HUES48 (cell line): ENCODE results near the gene CBR3.
"Not testable (repeated sequence)": the region's sequence is repeated elsewhere in the genome, so short reads cannot be mapped to it uniquely, and the experiment has no call there.

Experiments
- H3K27ac ChIP-seq: one replicate; pipeline ENCODE4 v1.7.0; 2013; ENCODE audit warnings: low read depth, low read length, inconsistent platforms
- H3K27me3 ChIP-seq: 2 replicates; pipeline ENCODE4 v1.6.1; 2013; ENCODE audit warnings: mild to moderate bottlenecking, low read length; ENCODE audit not compliant: control insufficient read depth, insufficient read depth
- H3K36me3 ChIP-seq: 2 replicates; pipeline ENCODE4 v1.6.1; 2013; ENCODE audit warnings: low read length; ENCODE audit not compliant: control insufficient read depth, insufficient read depth
- H3K4me1 ChIP-seq: 2 replicates; pipeline ENCODE4 v1.6.1; 2013; ENCODE audit warnings: mild to moderate bottlenecking, low read length; ENCODE audit not compliant: control insufficient read depth, insufficient read depth
- H3K4me3 ChIP-seq: 2 replicates; pipeline ENCODE4 v1.5.1; 2013; ENCODE audit warnings: mild to moderate bottlenecking, low read depth, low read length
- H3K9ac ChIP-seq: 2 replicates; pipeline ENCODE4 v1.6.1; 2013; ENCODE audit warnings: mild to moderate bottlenecking, low read depth, low read length, moderate library complexity
- H3K9me3 ChIP-seq: 2 replicates; pipeline ENCODE4 v1.6.1; 2013; ENCODE audit warnings: low read length; ENCODE audit not compliant: control insufficient read depth, insufficient read depth

CBR3 gene

DNA sequence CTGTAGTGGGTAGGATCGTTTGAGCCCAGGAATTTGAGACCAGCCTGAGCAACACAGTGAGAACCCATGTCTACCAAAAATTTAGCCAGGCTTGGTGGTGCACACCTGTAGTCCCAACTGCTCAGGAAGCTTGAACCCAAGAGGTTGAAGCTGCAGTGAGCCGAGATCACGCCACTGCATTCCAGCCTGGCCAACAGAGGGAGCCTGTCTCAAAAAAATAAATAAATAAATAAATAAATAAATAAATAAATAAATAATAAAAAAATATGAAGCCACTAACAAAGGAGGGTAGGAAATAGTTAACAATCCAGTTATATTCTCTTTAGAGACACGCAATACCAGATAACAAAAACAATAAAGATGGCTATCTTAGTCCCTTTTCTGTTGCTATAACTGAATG, 11.9 kb upstream of the CBR3 start:
- no peaks in the 10 kb centered on the region for H3K4me1 ChIP-seq

DNA sequence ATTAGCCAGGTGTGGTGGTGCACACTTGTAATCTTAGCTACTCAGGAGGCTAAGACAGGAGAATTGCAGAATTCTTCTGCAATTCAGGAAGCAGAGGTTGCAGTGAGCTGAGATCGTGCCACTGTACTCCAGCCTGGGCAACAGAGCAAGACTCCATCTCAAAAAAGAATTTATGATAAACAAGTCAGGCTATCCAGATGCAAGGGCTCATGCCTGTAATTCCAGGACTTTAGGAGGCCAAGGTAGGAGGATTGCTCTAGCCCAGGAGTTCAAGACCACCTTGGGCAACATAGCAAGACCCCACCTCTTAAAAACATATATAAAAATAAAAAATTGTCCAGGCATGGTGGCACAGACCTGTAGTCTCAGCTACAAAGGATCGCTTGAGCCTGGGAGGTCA, 10.5 kb upstream of the CBR3 start:
- no peaks in the 10 kb centered on the region for H3K36me3 ChIP-seq
- H3K4me1 ChIP-seq, result peaks cover 4% of the 10 kb centered on the region; the same call in 1 of the 2 replicates
- H3K9ac ChIP-seq, result no peak overlapping the region

More for the DNA sequence above, 11.9 kb upstream of the CBR3 start:
- Histone ChIP-seq H3K36me3 (no peaks in the 10 kb centered on the region), H3K9ac (no peak overlapping the region), H3K27ac (no peak overlapping the region), H3K27me3 (no peaks in the 10 kb centered on the region; the same call in 1 of the 2 replicates), H3K9me3 (no peaks in the 10 kb centered on the region), H3K4me3 (no peak overlapping the region)

DNA sequence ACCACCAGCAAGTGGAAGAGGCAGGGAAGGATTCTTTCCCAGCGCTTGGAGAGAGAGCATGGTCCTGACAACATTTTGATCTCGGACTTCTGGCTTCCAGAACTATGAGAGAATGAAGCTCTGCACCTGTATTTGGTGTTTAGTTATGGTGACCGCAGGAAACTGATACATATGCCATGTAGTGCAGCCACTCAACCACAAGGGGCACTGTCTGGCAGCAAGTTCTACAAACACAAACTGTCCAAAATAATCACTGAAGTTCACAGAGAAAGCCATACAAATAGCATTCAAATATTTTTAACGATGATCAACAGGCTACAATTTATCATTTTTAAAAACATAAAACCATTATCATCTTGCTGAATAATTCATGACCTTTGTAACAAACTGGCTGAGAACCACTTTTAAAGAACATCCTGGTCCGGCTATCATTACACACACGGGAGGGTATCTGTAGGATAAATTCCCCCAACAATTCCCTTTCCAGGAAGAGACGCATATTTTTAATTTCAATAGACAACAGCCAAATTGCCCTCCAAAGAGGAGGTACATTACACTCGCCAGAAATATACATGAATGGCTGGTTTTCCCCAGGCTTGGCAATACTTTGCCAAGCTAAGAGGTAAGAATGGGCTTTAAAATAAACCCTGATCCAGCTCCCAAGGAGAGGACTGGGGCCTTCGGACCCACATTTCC, 9.2 kb upstream of the CBR3 start:
- Histone ChIP-seq H3K9ac (no peak overlapping the region), H3K4me3 (no peak overlapping the region), H3K4me1 (peaks cover 5% of the 10 kb centered on the region; the same call in 1 of the 2 replicates), H3K27me3 (peaks cover 3% of the 10 kb centered on the region), H3K27ac (no peak overlapping the region), H3K36me3 (no peaks in the 10 kb centered on the region), H3K9me3 (no peaks in the 10 kb centered on the region)

More for the DNA sequence above, 10.5 kb upstream of the CBR3 start:
- no peaks in the 10 kb centered on the region for H3K9me3 ChIP-seq
- no peak overlapping the region for H3K4me3 ChIP-seq
- H3K27me3 ChIP-seq, result no peaks in the 10 kb centered on the region; the same call in 1 of the 2 replicates
- no peak overlapping the region for H3K27ac ChIP-seq

DNA sequence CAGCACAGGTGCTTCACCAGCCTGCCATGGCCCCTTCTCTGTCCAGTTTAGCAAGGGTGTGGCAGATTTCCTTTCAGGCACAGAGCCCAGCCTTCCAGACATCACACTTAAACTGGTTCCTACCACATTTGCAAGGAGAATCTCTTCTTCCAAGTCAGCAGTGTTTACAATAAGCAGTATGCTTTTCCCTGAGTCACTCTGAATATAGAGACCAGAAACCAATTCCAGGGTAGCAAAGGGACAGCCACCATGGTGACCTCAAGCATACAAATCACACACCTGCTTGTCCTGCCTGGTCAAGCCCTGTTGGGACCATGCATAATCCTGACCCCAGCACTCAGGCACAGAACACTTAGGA, 8.7 kb upstream of the CBR3 start:
- no peak overlapping the region for H3K9ac ChIP-seq
- no peaks in the 10 kb centered on the region for H3K9me3 ChIP-seq
- peaks cover 6% of the 10 kb centered on the region for H3K27me3 ChIP-seq
- no peak overlapping the region for H3K27ac ChIP-seq
- H3K36me3 ChIP-seq, result no peaks in the 10 kb centered on the region
- H3K4me1 ChIP-seq, result peaks cover 6% of the 10 kb centered on the region; the same call in 1 of the 2 replicates
- H3K4me3 ChIP-seq, result no peak overlapping the region

DNA sequence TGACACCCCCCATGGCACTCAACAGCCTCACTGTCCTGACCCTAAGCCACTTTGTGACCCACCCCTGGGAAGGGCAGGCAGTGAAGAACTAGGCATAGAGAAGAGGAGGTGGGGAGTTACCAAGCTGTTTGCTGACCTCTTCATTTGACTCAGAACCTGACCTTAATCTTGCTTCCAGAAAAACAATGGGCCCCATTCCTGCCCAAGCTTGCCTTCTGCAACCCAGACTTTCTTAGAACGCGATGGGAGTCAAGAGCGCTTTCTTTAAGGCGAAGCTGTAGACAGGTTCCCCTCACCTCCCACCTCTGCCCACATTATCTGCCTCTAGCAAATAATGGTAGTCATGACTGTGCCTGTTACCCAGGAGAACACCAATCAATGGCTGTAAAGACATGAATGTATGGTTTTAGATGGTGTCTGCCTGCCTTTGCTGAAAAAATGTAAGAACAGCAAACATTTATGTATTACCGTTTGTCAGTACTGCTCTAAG, 8.2 kb upstream of the CBR3 start:
- peaks cover 6% of the 10 kb centered on the region; the same call in 1 of the 2 replicates for H3K4me1 ChIP-seq
- no peak overlapping the region for H3K27ac ChIP-seq
- no peak overlapping the region for H3K9ac ChIP-seq
- no peaks in the 10 kb centered on the region for H3K36me3 ChIP-seq
- no peaks in the 10 kb centered on the region for H3K9me3 ChIP-seq
- peaks cover 6% of the 10 kb centered on the region for H3K27me3 ChIP-seq
- H3K4me3 ChIP-seq, result no peak overlapping the region

DNA sequence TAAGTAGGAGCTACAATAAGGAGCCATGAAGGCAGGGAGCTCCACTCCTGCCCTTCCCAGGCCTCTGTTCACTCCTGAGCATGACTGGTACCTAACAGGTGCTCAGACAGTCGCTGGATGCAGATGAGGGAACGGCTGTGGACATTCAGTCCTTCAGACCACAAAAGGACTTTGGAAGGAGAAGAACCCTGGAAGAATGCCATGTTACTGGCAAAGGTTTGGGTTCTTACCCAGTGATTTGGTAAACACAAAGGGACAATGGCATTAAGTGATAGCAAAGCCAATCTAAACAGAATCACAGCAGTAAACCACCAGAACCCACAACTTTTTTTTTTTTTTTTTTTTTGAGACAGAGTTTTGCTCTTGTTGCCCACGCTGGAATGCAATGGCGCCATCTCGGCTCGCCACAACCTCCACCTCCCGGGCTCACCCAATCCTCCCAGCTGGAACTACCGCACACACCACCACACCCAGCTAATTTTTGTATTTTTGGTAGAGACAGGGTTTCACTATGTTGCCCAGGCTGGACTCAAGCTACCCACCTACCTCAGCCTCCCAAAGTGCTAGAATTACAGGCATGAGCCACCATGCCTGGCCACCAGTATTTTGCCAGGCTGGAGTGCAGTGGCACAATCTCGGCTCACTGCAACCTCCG, 7.5 kb upstream of the CBR3 start:
- Histone ChIP-seq H3K9ac (no peak overlapping the region), H3K27ac (no peak overlapping the region), H3K27me3 (peaks cover 10% of the 10 kb centered on the region), H3K4me1 (peaks cover 6% of the 10 kb centered on the region; the same call in 1 of the 2 replicates), H3K4me3 (no peak overlapping the region), H3K36me3 (no peaks in the 10 kb centered on the region), H3K9me3 (no peaks in the 10 kb centered on the region)

DNA sequence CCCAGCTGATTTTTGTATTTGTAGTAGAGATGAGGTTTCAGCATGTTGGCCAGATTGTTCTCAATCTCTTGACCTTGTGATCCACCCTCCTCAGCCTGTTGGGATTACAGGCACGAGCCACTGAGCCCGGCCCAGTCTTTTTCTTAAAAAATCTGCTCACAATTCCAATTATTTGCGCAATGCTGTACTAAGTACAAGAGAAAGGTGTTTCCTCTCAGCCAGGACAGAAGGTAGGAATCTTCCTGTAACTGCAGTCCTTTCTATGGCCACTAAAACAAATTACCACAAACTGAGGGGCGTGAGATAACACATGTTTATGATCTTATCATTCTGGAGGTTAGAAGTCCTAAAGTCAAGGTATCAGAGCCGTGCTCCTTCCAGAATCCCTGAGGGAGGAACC, 6.9 kb upstream of the CBR3 start:
- Histone ChIP-seq H3K9ac (no peak overlapping the region), H3K4me3 (no peak overlapping the region), H3K27me3 (peaks cover 16% of the 10 kb centered on the region), H3K27ac (no peak overlapping the region), H3K36me3 (no peaks in the 10 kb centered on the region), H3K9me3 (no peaks in the 10 kb centered on the region), H3K4me1 (peaks cover 6% of the 10 kb centered on the region; the same call in 1 of the 2 replicates)

DNA sequence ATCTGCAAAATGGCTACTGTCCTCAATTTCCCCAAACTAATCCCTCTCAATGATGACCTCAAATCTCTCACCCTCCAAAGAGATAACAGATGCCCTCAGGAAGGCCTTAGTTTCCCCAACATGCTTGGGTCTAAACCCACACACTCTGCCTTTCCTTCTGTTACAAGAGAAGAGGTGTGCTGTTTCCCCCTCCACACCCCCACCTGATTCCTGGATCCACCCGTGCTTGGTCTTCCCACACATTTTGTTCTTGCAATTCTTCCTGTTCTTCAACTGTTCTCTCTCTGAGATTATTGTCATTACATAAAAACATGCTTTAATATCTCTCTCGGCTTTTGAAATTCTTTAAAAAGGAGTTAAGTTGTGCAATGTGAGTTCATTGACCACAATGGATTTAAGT, 5.7 kb upstream of the CBR3 start:
- no peaks in the 10 kb centered on the region for H3K36me3 ChIP-seq

DNA sequence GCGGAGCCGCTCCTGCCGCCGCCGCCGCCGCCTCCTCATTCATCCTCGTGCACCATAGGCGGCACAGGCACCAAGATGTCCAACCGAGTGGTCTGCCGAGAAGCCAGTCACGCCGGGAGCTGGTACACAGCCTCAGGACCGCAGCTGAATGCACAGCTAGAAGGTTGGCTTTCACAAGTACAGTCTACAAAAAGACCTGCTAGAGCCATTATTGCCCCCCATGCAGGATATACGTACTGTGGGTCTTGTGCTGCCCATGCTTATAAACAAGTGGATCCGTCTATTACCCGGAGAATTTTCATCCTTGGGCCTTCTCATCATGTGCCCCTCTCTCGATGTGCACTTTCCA, 4.5 kb upstream of the CBR3 start:
- not testable (repeated sequence) for H3K36me3 ChIP-seq, H3K9ac ChIP-seq, H3K9me3 ChIP-seq, H3K27ac ChIP-seq
- peaks cover 13% of the 10 kb centered on the region; the same call in 1 of the 2 replicates for H3K4me1 ChIP-seq
- peaks cover 38% of the 10 kb centered on the region for H3K27me3 ChIP-seq
- peak overlapping the region; percentile 49 for H3K4me3 ChIP-seq

More for the DNA sequence above, 5.7 kb upstream of the CBR3 start:
- no peak overlapping the region for H3K27ac ChIP-seq
- H3K9me3 ChIP-seq, result no peaks in the 10 kb centered on the region
- H3K27me3 ChIP-seq, result peaks cover 26% of the 10 kb centered on the region
- H3K4me3 ChIP-seq, result no peak overlapping the region
- H3K4me1 ChIP-seq, result peaks cover 7% of the 10 kb centered on the region; the same call in 1 of the 2 replicates
- H3K9ac ChIP-seq, result no peak overlapping the region

DNA sequence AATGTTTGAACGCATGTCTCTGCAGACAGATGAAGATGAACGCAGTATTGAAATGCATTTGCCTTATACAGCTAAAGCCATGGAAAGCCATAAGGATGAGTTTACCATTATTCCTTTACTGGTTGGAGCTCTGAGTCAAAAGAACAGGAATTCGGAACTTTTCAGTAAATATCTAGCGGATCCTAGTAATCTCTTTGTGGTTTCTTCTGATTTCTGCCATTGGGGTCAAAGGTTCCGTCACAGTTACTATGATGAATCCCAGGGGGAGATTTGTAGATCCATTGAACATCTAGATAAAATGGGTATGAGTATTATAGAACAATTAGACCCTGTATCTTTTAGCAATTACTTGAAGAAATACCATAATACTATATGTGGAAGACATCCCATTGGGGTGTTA, 4.0 kb upstream of the CBR3 start:
- H3K4me3 ChIP-seq, result peak overlapping the region; percentile 49
- H3K27ac ChIP-seq, H3K36me3 ChIP-seq, H3K9ac ChIP-seq, H3K9me3 ChIP-seq: not testable (repeated sequence)
- peaks cover 42% of the 10 kb centered on the region for H3K27me3 ChIP-seq
- peaks cover 13% of the 10 kb centered on the region; the same call in 1 of the 2 replicates for H3K4me1 ChIP-seq

DNA sequence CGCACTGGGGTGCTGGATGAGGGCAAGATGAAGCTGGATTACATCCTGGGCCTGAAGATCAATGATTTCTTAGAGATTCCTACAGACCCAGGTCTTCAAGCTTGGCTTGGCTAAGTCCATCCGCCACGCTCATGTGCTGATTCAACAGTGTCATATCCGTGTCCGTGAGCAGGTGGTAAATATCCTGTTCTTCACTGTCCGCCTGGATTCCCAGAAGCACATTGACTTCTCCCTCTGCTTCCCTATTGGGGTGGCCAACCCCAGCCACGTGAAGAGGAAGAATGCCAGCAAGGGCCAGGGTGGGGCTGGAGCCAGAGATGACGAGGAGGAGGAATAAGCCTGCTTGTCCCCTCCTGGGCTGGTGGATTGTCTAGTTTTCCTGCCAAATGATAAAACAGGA, 2.2 kb upstream of the CBR3 start:
- Histone ChIP-seq H3K9ac (no peak overlapping the region), H3K4me3 (no peak overlapping the region), H3K9me3 (no peaks in the 10 kb centered on the region), H3K4me1 (peaks cover 20% of the 10 kb centered on the region), H3K27ac (no peak overlapping the region), H3K36me3 (no peaks in the 10 kb centered on the region), H3K27me3 (peaks cover 55% of the 10 kb centered on the region)
